HG03354 (cell line): ENCODE measurements around the gene LRIT1.
A peak's percentile ranks its signal among the peaks of the same experiment; 100 is the strongest.
"Not testable (repeated sequence)": the region's sequence is repeated elsewhere in the genome, so short reads cannot be mapped to it uniquely, and the experiment has no call there.

Experiments used
- ATAC-seq: cut with Tn5 transposase; IDR thresholded peaks from one replicate; pipeline ENCODE4 v1.9.1; 2021; ENCODE audit warnings: mild to moderate bottlenecking; ENCODE audit not compliant: unreplicated experiment, poor library complexity, severe bottlenecking

The LRIT1 gene, protein sequence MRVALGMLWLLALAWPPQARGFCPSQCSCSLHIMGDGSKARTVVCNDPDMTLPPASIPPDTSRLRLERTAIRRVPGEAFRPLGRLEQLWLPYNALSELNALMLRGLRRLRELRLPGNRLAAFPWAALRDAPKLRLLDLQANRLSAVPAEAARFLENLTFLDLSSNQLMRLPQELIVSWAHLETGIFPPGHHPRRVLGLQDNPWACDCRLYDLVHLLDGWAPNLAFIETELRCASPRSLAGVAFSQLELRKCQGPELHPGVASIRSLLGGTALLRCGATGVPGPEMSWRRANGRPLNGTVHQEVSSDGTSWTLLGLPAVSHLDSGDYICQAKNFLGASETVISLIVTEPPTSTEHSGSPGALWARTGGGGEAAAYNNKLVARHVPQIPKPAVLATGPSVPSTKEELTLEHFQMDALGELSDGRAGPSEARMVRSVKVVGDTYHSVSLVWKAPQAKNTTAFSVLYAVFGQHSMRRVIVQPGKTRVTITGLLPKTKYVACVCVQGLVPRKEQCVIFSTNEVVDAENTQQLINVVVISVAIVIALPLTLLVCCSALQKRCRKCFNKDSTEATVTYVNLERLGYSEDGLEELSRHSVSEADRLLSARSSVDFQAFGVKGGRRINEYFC

DNA sequence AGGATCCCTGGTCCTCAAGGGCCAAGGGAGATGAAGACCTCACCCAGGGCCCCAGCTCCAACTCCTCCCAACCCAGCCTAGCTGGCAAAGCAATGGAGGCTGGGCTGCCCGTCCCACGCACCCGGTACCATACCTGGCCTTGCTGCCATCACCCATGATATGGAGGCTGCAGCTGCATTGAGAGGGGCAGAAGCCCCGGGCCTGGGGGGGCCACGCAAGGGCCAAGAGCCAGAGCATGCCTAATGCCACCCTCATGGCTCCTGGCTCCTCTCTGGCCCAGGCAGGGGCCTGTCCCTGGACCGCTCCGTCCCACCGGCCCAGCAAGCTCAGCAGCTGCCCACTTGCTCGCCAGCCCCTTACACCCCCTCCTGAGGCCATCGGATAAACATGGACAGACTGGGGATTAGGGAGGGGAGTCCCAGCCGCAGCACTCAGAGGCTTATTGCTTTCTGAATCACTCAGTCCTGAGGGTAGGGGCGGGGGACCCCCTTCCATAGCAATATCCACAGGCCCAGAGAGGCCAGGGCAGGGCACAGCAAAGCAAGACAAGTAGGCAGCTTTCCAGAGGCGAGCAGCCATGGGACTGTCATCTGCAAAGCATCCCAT, at the start of gene LRIT1:
TSS of gene LRIT1 (minus strand) at position 362 of the 606 bp plus-strand sequence. CDS start at position 255, 107 bp downstream.
- no peak for ATAC-seq

DNA sequence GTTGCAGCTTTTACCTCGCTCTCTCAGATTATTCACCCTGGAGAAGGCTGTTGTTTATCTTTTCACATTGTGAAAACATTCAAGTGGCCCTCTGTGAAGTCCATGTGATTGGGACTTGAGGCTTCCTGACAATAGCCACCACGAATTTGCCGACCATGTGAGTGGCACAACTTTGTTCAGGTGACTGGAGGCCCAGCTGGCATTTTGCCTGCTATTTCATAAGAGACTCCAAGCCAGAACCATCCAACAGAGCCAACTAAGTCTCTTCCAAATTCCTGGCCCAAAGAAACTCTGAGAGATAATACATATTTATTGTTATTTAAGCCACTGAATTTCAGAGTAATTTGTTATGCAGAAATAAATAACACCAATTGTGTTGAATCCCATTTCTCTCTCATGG, 48.9 kb upstream of the LRIT1 start:
- no peak for ATAC-seq

DNA sequence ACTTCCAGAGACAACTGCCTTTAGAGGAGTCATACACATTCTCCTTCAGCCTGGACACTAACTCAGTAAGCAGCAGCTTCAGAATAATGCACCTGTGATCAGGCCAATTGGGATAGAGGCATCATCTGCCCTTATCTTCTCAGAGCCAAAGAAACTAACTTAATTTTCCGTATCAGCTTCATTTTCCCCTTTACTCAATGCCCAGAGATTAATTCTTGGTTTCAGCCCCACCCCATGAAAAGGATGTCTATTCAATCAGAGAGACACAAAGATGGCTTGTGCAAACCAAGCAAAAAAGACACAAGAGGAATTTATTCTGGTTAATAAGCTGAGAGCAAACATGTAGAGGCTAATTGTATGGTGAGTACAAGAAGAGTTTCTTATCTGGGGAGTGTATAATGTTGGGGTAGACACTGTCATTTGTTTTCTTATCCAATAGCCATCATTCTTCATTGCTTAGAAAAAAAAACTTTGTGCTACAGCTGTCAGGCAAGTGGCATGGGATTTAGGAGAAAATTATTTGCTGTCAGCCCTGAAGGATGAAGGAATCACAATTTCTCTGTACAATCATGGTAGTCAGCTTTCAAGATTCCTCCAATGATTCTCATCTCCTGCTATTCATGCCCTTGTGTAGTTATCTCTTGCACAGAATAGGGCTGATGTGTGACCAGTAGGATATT, 48.3 kb upstream of the LRIT1 start:
- ATAC-seq: no peak

DNA sequence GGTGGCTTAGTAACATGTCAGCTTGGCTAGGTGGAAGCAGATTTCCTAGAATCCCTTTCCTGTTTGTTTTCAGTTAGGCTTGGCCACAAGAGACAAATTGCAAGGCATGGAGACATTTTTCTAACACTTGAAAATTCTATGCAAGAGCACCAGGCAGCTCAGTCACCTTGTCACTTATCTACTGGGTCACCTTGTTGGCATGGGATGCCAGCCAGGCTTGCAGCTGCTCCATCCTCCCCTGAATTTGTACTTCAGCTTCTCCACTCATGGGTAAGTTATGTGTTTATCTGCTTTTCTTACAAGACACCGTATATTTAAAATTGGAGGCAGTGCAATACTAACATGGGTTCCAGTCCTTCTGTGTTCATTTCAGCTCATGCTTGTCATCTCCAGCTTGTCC, 46.8 kb upstream of the LRIT1 start:
- no peak for ATAC-seq

DNA sequence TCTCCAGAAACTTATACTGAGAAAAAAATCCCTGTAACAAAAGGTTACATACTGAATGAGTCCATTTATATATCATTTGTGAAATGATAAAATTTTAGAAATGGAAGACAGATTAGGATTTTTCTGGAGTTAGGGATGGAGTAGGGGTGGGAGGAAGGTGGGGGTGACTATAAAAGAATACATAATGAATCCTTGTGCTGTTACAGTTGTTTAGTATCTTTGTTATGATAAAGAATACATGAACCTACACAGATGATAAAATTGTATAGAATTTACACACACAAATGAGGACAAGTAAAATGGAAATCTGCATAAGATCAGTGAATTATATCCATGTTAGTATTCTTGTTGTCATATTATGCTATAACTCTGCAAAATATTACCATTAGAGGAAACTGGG, 45.3 kb upstream of the LRIT1 start:
- no peak for ATAC-seq

GRCh38 chr10:84279876-84280475, 38.6 kb upstream of the LRIT1 start:
- not testable (repeated sequence) for ATAC-seq

GRCh38 chr10:84270708-84271107, 29.4 kb upstream of the LRIT1 start:
- ATAC-seq: no peak

GRCh38 chr10:84269773-84270172, 28.4 kb upstream of the LRIT1 start:
- no peak for ATAC-seq

- no peak for ATAC-seq
Measured at GRCh38 chr10:84269162-84269561, 27.8 kb upstream of the LRIT1 start.

DNA sequence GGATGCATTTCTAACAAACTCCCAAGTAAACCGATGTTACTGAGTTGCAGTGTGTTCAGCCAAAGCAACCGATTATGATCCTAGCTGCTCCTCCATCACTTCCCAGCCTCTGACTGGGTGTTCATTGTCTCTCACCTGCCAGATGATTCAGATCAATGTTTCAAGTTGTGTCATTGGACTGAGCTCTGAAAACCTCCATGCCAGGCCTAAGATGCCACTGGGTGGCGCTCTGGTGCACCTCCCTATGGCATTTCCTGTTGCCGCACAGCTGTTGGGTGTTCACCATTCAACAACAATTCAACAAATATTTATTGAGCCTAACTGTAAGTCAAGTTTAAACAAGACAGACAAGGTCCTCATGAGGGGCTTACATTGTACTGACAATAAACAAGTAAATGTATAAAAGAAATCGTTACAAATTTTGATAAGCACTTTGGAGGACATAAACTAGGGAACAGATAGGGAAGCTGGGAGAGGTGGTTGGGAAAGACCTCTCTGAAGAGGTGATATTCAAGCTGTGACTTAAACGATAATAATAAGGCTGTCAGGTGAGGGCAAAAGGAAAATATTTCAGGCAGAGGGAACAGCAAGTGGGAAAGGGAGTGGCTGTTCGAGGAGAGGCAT, 26.3 kb upstream of the LRIT1 start:
- ATAC-seq: peak; percentile 53

DNA sequence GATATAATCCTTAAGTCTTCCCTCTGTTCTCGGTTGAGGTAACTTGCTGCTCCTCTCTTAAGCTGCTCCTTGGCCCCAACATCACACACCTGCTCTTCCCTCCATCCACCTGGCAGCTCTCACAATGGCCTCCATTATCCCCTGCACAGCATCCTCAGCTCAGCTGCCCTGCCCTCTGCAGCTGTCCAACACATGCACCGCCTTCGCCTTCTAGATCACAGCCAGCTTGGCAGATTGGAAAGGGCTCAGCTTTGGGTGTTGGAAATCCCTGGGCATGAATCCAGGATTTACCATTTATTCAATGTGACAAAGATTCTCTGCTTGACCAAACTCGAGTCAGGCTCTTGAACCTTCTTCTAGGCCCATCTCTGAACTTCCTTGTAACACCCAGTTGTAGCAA, 24.1 kb upstream of the LRIT1 start:
- ATAC-seq: no peak

- ATAC-seq: peak; percentile 96
Measured at GRCh38 chr10:84264611-84265141, 23.3 kb upstream of the LRIT1 start.

DNA sequence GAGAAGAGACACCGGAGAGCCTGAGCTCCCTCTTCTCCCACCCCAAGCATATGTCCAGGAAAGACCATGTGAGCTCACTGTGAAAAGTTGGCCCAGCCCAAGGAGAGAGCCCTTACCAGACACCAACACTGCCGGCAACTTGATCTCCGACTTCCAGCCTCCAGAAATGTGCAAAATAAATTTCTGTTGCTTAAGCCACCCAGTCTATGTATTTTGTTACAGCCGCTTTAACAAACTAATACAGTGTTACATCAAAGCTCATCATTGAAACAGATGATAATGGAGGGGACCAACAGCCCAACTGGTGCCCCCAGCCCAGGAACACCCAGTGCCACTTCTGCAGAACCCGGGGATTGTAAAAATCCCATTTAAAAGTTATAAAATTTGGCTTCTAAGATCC, 22.4 kb upstream of the LRIT1 start:
- ATAC-seq: no peak

DNA sequence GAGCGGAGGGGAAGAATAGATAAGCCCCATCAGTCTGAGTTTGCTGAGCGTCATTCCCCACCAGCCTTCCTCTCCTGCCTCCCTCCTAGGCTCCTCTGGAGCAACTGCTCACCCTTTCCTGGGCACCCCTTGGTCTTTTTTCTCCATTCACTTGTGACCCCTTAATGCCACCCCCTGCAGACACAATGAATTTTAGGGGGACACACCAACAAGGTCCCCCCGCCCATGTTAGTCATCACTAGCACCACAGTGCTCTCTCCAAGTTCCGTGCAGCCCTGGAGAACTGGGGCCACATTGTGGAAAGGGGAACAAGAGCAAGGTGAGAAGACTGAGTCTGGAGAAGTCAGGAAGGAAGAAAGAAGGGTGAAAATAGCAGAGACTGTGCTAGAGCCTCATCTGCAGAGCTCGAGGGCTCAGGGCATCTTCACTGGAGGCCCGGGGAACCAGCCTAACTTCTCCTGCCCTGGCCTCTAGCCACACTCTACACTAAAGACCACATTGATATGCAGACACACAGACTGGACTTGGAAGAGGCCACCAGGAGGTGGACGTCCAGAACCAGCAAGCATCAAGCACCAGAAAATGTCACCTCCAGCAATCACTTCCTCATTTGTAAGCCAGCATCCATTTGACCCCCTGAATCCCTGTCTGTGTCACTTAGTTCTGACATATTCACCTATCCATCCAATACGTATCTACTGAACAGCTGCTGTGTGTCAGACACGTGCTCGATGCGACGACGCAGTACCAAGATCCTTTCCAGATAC, 21.0 kb upstream of the LRIT1 start:
- no peak for ATAC-seq

GRCh38 chr10:84261236-84261915, 20.0 kb upstream of the LRIT1 start:
- ATAC-seq: no peak

GRCh38 chr10:84258034-84258695, 16.8 kb upstream of the LRIT1 start:
- no peak for ATAC-seq

GRCh38 chr10:84257343-84258020, 16.1 kb upstream of the LRIT1 start:
- no peak for ATAC-seq
